K562 (cell line): ENCODE measurements around the gene P2RY11. TPM values are rescaled to one million over a fixed set of nuclear protein-coding genes. Genes with fewer than 3 reads are reported as not detected.

Experiments used
- BHLHE40 ChIP-seq: IDR thresholded peaks from 2 replicates; pipeline ENCODE4 v1.6.1; 2011; ENCODE audit warnings: low read length, improper control_type of control experiment
- GTF2E2 ChIP-seq: fragments of 200-800 bp; sonication (Bioruptor generic); IDR thresholded peaks from 2 replicates; pipeline ENCODE4 v1.6.1; 2016; ENCODE audit warnings: missing genetic modification characterization, missing compliant biosample characterization
- MYBL2 ChIP-seq, 2 experiments: fragments of 450-650 bp in 1 of 2; sonication (generic) in 1 of 2; formaldehyde crosslinking in 1 of 2; IDR thresholded peaks; 2 replicates each; pipeline versions ENCODE4 v1.6.1 to v1.8.1; 2017 to 2022; ENCODE audit warnings: borderline replicate concordance in 1 of 2, inconsistent platforms in 1 of 2, low read depth in 1 of 2, mild to moderate bottlenecking in 1 of 2, missing genetic modification reagents in 1 of 2, moderate library complexity in 1 of 2
- NCOR1 ChIP-seq: fragments of 450-650 bp; IDR thresholded peaks from 2 replicates; pipeline ENCODE4 v1.6.1; 2016; ENCODE audit warnings: mild to moderate bottlenecking, moderate library complexity
- RUNX1 ChIP-seq: sonication (generic); IDR thresholded peaks from 2 replicates; pipeline ENCODE4 v1.6.1; 2016; ENCODE audit warnings: antibody characterized with exemption, low read depth
- SIRT6 ChIP-seq: IDR thresholded peaks from one replicate; pipeline ENCODE4 v1.6.1; 2012; ENCODE audit warnings: low read depth, mild to moderate bottlenecking, control low read depth, inconsistent platforms, low read length, moderate library complexity
- SMAD2 ChIP-seq: fragments of 150-350 bp; IDR thresholded peaks from 2 replicates; pipeline ENCODE4 v1.6.1; 2014; ENCODE audit warnings: low read depth, mild to moderate bottlenecking, low read length
- SMARCC2 ChIP-seq: fragments of 450-650 bp; IDR thresholded peaks from 2 replicates; pipeline ENCODE4 v1.6.1; 2017; ENCODE audit warnings: antibody characterized with exemption, moderate library complexity, mild to moderate bottlenecking, low read depth
- TRIM25 ChIP-seq: fragments of 450-650 bp; IDR thresholded peaks from 2 replicates; pipeline ENCODE4 v1.7.0; 2016; ENCODE audit warnings: borderline replicate concordance
- ZNF318 ChIP-seq, 2 experiments: fragments of 450-650 bp; IDR thresholded peaks; 2 replicates each; pipeline ENCODE4 v1.6.1; 2016; ENCODE audit warnings: mild to moderate bottlenecking in 2 of 2, borderline replicate concordance in 1 of 2, low read depth in 1 of 2, moderate library complexity in 1 of 2
- ZNF609 ChIP-seq: sonication (generic); formaldehyde crosslinking; IDR thresholded peaks from 2 replicates; pipeline ENCODE4 v1.8.1; 2023; ENCODE audit warnings: missing genetic modification reagents, mild to moderate bottlenecking, borderline replicate concordance
- polyA plus RNA-seq, 8 experiments: library from polyadenylated mRNA; depleted of rRNA in 4 of 8; stranded (reverse) in 5 of 8; unstranded in 3 of 8; fragments of >200 nt; fragmentation: Nextera tagmentation in 2 of 8; fragmentation: Illumina TruSeq in 1 of 8; extraction: Ambion mirVana in 2 of 8; extraction: Trizol in 1 of 8; gene quantifications; 2 replicates each; pipeline versions ENCODE4 v1.2.1 to v1.2.3, GENCODE V29; 2011 to 2014; ENCODE audit warnings: inconsistent platforms in 1 of 8, missing spikeins in 1 of 8
- total RNA-seq, 7 experiments: library from RNA; depleted of rRNA in 6 of 7; stranded (reverse); fragments of >200 nt in 6 of 7; fragmentation: Illumina TruSeq in 2 of 7; extraction: Trizol in 2 of 7; gene quantifications; 2 replicates each; pipeline versions ENCODE4 v1.2.1 to v1.2.3, GENCODE V29; 2011 to 2021; ENCODE audit warnings: low replicate concordance in 1 of 7

Gene P2RY11
- total and polyA plus RNA-seq, 9 of the 15 experiments (the other 6 are each of a cell fraction or from before 2014, with no cell fraction given) = 0.03 to 10.1 (median 1.5) TPM

- no peak for TF ChIP-seq ZNF318 (IDR thresholded peaks at IDR 0.05; ENCODE audit: borderline replicate concordance in 1 of 2, low read depth in 1 of 2)
- no peak for TF ChIP-seq SMARCC2
- no peak for TF ChIP-seq SIRT6
- TF ChIP-seq BHLHE40 = 0 out of 2 replicates have a peak, but pooled peaks have one; percentile 25
- TF ChIP-seq MYBL2 (IDR thresholded peaks at IDR 0.05; ENCODE audit: low read depth) = no peak
- TF ChIP-seq MYBL2 (CRISPR knock-in tag; IDR thresholded peaks at IDR 0.05; ENCODE audit: borderline replicate concordance) = no peak
- TF ChIP-seq RUNX1 = no peak
- peak; percentile 48; the same call in 1 of the 2 replicates for TF ChIP-seq ZNF609 (CRISPR knock-in tag)
- no peak for TF ChIP-seq SMAD2
- TF ChIP-seq TRIM25 = no peak
- TF ChIP-seq NCOR1 = peak; percentile 28; the same call in 1 of the 2 replicates
- no peak for TF ChIP-seq GTF2E2 (tag)
Measured at GRCh38 chr19:10112895-10113591, 1.6 kb downstream of the P2RY11 start (continued).
